HepG2 (cell line): Measurements from ENCODE around the gene BCAS1. TPM values are rescaled to one million over a fixed set of nuclear protein-coding genes. Genes with fewer than 3 reads are reported as not detected.

Experiments used
- ARNT ChIP-seq: fragments of 450-650 bp; IDR thresholded peaks from 2 replicates; pipeline ENCODE4 v1.6.1; 2017
- HMGA1 ChIP-seq: sonication (generic); formaldehyde crosslinking; conservative IDR thresholded peaks from 2 replicates; pipeline ENCODE4 v1.4.0; 2020; ENCODE audit warnings: missing genetic modification reagents
- HNF4G ChIP-seq, 2 experiments: sonication (generic) in 1 of 2; formaldehyde crosslinking in 1 of 2; IDR thresholded peaks; 2 replicates each; pipeline versions ENCODE4 v1.4.0 to v1.6.1; 2011 to 2020; ENCODE audit warnings: borderline replicate concordance in 2 of 2, low read depth in 2 of 2, mild to moderate bottlenecking in 2 of 2, low read length in 1 of 2, missing genetic modification reagents in 1 of 2, moderate library complexity in 1 of 2
- MATR3 ChIP-seq: sonication (generic); formaldehyde crosslinking; IDR thresholded peaks from 2 replicates; pipeline ENCODE4 v1.4.0; 2020; ENCODE audit warnings: missing genetic modification reagents
- MED1 ChIP-seq: sonication (generic); formaldehyde crosslinking; IDR thresholded peaks from 2 replicates; pipeline ENCODE4 v1.4.0; 2020; ENCODE audit warnings: missing genetic modification reagents
- MTF1 ChIP-seq: sonication (generic); formaldehyde crosslinking; IDR thresholded peaks from 2 replicates; pipeline ENCODE4 v1.5.0; 2020; ENCODE audit warnings: missing genetic modification reagents
- POLR2AphosphoS2 ChIP-seq: IDR thresholded peaks from 2 replicates; pipeline ENCODE4 v1.6.1; 2011; ENCODE audit warnings: low read depth, low read length, improper control_type of control experiment
- PTBP1 ChIP-seq: fragments of 200-400 bp; formaldehyde crosslinking; IDR thresholded peaks from 2 replicates; pipeline ENCODE4 v1.6.1; 2018; ENCODE audit warnings: low read length, low read depth; ENCODE audit not compliant: poor library complexity, severe bottlenecking
- REPIN1 ChIP-seq: sonication (generic); formaldehyde crosslinking; IDR thresholded peaks from 2 replicates; pipeline ENCODE4 v1.8.0; 2022; ENCODE audit warnings: missing genetic modification reagents, low read depth, mild to moderate bottlenecking, borderline replicate concordance
- RFXANK ChIP-seq: IDR thresholded peaks from 2 replicates; pipeline ENCODE4 v1.6.1; 2016
- SALL2 ChIP-seq: sonication (generic); formaldehyde crosslinking; IDR thresholded peaks from 2 replicates; pipeline ENCODE4 v1.8.1; 2023; ENCODE audit warnings: mild to moderate bottlenecking, missing genetic modification reagents, inconsistent platforms
- SNRNP70 ChIP-seq: fragments of 200-400 bp; formaldehyde crosslinking; IDR thresholded peaks from 2 replicates; pipeline ENCODE4 v1.6.1; 2017; ENCODE audit warnings: mild to moderate bottlenecking, low read depth, low read length, moderate library complexity
- SOX13 ChIP-seq, 3 experiments: fragments of 450-650 bp in 1 of 3; sonication (generic) in 1 of 3; formaldehyde crosslinking in 1 of 3; IDR thresholded peaks in 2 of 3; conservative IDR thresholded peaks in 1 of 3; 2 replicates each; pipeline versions ENCODE4 v1.5.0 to v1.6.1; 2016 to 2020; ENCODE audit warnings: antibody characterized with exemption in 1 of 3, mild to moderate bottlenecking in 1 of 3, missing compliant biosample characterization in 1 of 3, missing genetic modification reagents in 1 of 3, moderate library complexity in 1 of 3
- ZBTB1 ChIP-seq: sonication (generic); formaldehyde crosslinking; IDR thresholded peaks from 2 replicates; pipeline ENCODE4 v1.4.0; 2020; ENCODE audit warnings: missing genetic modification reagents, borderline replicate concordance
- ZMYM2 ChIP-seq: sonication (generic); formaldehyde crosslinking; IDR thresholded peaks from 2 replicates; pipeline ENCODE4 v1.8.0; 2022; ENCODE audit warnings: mild to moderate bottlenecking, missing genetic modification reagents
- ZNF143 ChIP-seq: sonication (generic); formaldehyde crosslinking; IDR thresholded peaks from 2 replicates; pipeline ENCODE4 v1.4.0; 2020; ENCODE audit warnings: missing genetic modification reagents
- ZNF282 ChIP-seq: fragments of 450-650 bp; IDR thresholded peaks from 2 replicates; pipeline ENCODE4 v1.6.1; 2018; ENCODE audit not compliant: partially characterized antibody
- ZNF326 ChIP-seq: sonication (generic); formaldehyde crosslinking; IDR thresholded peaks from 2 replicates; pipeline ENCODE4 v1.4.0; 2020; ENCODE audit warnings: missing genetic modification reagents, borderline replicate concordance
- ZNF598 ChIP-seq: sonication (generic); formaldehyde crosslinking; IDR thresholded peaks from 2 replicates; pipeline ENCODE4 v1.5.1; 2020; ENCODE audit warnings: mild to moderate bottlenecking, missing genetic modification reagents, borderline replicate concordance
- ZNF652 ChIP-seq: IDR thresholded peaks from 2 replicates; pipeline ENCODE4 v1.6.1; 2016; ENCODE audit warnings: low read depth, borderline replicate concordance
- polyA plus RNA-seq, 8 experiments: library from polyadenylated mRNA; depleted of rRNA in 3 of 8; stranded (reverse) in 7 of 8; unstranded in 1 of 8; fragments of >200 nt; fragmentation: Illumina TruSeq in 4 of 8; extraction: Trizol in 4 of 8; gene quantifications; 2 replicates each; pipeline versions ENCODE4 v1.2.1 to v1.2.3, GENCODE V29; 2011 to 2016; ENCODE audit warnings: low read depth in 4 of 8, missing spikeins in 1 of 8, mixed read lengths in 1 of 8; ENCODE audit not compliant: insufficient read depth in 1 of 8
- total RNA-seq, 5 experiments: library from RNA; depleted of rRNA; stranded (reverse); fragments of >200 nt; fragmentation: Illumina TruSeq; extraction: Trizol; gene quantifications; 2 replicates each; pipeline ENCODE4 v1.2.3, GENCODE V29; 2016; ENCODE audit warnings: low read depth in 1 of 5
- TF ChIP-seq, protein P1 (sequence below): sonication (generic); formaldehyde crosslinking; IDR thresholded peaks from 2 replicates; pipeline ENCODE4 v1.5.1; 2020; ENCODE audit warnings: missing genetic modification reagents, mild to moderate bottlenecking, borderline replicate concordance
- TF ChIP-seq, protein P2 (sequence below): sonication (generic); formaldehyde crosslinking; IDR thresholded peaks from 2 replicates; pipeline ENCODE4 v1.8.1; 2022; ENCODE audit warnings: mild to moderate bottlenecking, missing genetic modification reagents
- TF ChIP-seq, protein P3 (sequence below): IDR thresholded peaks from 2 replicates; pipeline ENCODE4 v1.6.1; 2018; ENCODE audit warnings: missing genetic modification reagents, mild to moderate bottlenecking, missing compliant biosample characterization
- TF ChIP-seq, protein P4 (sequence below): sonication (generic); formaldehyde crosslinking; IDR thresholded peaks from 2 replicates; pipeline ENCODE4 v1.5.0; 2020; ENCODE audit warnings: mild to moderate bottlenecking, missing genetic modification reagents, moderate library complexity

The BCAS1 gene
- total and polyA plus RNA-seq, 2 of the 13 experiments (the other 11 are each of a cell fraction or from before 2014, with no cell fraction given), result 0.55 to 0.91 TPM

DNA sequence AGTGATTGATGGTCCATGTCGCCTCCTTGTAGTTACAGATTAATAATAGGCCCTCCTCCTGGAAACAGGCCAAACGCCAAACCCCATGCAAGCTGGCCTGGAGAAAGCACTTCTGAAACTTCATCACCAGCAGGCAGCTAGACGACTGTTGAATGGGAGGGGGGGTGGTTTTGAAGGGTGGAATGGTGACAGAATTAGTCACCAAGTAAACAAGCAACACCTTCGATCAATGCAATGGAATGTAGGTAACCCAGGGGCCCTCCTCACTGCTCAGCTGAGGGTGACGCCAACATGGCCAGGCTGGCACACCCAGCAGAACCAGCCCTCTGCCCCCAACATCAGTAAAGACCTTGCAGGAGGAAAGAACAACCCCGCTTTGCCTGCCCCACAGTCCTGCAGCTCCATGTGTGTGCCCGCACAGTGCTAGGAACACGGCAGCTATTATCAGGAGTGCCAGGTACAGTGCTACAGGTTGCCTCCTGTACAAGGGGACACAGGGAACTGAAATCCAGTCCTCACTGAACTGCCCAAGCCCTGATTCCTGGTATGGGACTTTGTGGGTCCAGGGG is 2.7 kb downstream of the BCAS1 start (continued):
- TF ChIP-seq, protein P1, sequence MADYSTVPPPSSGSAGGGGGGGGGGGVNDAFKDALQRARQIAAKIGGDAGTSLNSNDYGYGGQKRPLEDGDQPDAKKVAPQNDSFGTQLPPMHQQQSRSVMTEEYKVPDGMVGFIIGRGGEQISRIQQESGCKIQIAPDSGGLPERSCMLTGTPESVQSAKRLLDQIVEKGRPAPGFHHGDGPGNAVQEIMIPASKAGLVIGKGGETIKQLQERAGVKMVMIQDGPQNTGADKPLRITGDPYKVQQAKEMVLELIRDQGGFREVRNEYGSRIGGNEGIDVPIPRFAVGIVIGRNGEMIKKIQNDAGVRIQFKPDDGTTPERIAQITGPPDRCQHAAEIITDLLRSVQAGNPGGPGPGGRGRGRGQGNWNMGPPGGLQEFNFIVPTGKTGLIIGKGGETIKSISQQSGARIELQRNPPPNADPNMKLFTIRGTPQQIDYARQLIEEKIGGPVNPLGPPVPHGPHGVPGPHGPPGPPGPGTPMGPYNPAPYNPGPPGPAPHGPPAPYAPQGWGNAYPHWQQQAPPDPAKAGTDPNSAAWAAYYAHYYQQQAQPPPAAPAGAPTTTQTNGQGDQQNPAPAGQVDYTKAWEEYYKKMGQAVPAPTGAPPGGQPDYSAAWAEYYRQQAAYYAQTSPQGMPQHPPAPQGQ (CRISPR knock-in tag), result no peak
- TF ChIP-seq ZMYM2 (CRISPR knock-in tag), result no peak
- TF ChIP-seq ZNF598, result no peak; the same call in 1 of the 2 replicates
- TF ChIP-seq HMGA1 (CRISPR knock-in tag), result no peak
- peak; percentile 93; the same call in 1 of the 2 replicates for TF ChIP-seq SALL2 (CRISPR knock-in tag)
- 0 out of 2 replicates have a peak, but pooled peaks have one; percentile 53 for TF ChIP-seq ZNF326
- peak; percentile 92 for TF ChIP-seq SOX13 (IDR thresholded peaks at IDR 0.05)
- peak in 1 of 2 experiments; percentile 92; a peak in 2 of 4 replicates for TF ChIP-seq SOX13 (CRISPR knock-in tag; conservative IDR thresholded peaks at IDR 0.05 in 1 of 2, IDR thresholded peaks at IDR 0.05 in 1 of 2)
- no peak for TF ChIP-seq MATR3 (CRISPR knock-in tag)
- TF ChIP-seq ZBTB1 (CRISPR knock-in tag), result 0 out of 2 replicates have a peak, but pooled peaks have one; percentile 35
- TF ChIP-seq MTF1, result no peak
- TF ChIP-seq HNF4G (IDR thresholded peaks at IDR 0.05; ENCODE audit: borderline replicate concordance, low read depth, low read length), result peak; percentile 50; the same call in 1 of the 2 replicates
- peak; percentile 68; the same call in 1 of the 2 replicates for TF ChIP-seq HNF4G (CRISPR knock-in tag; IDR thresholded peaks at IDR 0.05; ENCODE audit: borderline replicate concordance, low read depth)
- no peak for TF ChIP-seq ZNF282
- no peak for TF ChIP-seq ZNF143 (CRISPR knock-in tag)
- TF ChIP-seq REPIN1, result peak; percentile 47; the same call in 1 of the 2 replicates
- 0 out of 2 replicates have a peak, but pooled peaks have one; percentile 76 for TF ChIP-seq RFXANK
- TF ChIP-seq, protein P2, sequence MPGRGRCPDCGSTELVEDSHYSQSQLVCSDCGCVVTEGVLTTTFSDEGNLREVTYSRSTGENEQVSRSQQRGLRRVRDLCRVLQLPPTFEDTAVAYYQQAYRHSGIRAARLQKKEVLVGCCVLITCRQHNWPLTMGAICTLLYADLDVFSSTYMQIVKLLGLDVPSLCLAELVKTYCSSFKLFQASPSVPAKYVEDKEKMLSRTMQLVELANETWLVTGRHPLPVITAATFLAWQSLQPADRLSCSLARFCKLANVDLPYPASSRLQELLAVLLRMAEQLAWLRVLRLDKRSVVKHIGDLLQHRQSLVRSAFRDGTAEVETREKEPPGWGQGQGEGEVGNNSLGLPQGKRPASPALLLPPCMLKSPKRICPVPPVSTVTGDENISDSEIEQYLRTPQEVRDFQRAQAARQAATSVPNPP (CRISPR knock-in tag), result no peak
- TF ChIP-seq, protein P3, sequence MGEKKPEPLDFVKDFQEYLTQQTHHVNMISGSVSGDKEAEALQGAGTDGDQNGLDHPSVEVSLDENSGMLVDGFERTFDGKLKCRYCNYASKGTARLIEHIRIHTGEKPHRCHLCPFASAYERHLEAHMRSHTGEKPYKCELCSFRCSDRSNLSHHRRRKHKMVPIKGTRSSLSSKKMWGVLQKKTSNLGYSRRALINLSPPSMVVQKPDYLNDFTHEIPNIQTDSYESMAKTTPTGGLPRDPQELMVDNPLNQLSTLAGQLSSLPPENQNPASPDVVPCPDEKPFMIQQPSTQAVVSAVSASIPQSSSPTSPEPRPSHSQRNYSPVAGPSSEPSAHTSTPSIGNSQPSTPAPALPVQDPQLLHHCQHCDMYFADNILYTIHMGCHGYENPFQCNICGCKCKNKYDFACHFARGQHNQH (CRISPR knock-in tag), result peak; percentile 98
- TF ChIP-seq MED1 (CRISPR knock-in tag), result peak; percentile 77
- TF ChIP-seq, protein P4, sequence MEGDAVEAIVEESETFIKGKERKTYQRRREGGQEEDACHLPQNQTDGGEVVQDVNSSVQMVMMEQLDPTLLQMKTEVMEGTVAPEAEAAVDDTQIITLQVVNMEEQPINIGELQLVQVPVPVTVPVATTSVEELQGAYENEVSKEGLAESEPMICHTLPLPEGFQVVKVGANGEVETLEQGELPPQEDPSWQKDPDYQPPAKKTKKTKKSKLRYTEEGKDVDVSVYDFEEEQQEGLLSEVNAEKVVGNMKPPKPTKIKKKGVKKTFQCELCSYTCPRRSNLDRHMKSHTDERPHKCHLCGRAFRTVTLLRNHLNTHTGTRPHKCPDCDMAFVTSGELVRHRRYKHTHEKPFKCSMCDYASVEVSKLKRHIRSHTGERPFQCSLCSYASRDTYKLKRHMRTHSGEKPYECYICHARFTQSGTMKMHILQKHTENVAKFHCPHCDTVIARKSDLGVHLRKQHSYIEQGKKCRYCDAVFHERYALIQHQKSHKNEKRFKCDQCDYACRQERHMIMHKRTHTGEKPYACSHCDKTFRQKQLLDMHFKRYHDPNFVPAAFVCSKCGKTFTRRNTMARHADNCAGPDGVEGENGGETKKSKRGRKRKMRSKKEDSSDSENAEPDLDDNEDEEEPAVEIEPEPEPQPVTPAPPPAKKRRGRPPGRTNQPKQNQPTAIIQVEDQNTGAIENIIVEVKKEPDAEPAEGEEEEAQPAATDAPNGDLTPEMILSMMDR (CRISPR knock-in tag), result 0 out of 2 replicates have a peak, but pooled peaks have one; percentile 19
- TF ChIP-seq SNRNP70, result no peak
- TF ChIP-seq ZNF652 (CRISPR knock-in tag), result peak; percentile 51; the same call in 1 of the 2 replicates
- no peak for TF ChIP-seq PTBP1
- no peak for TF ChIP-seq POLR2AphosphoS2
- no peak for TF ChIP-seq ARNT
